ENCODE data around the gene MYO3B. TPM values are rescaled to one million over a fixed set of nuclear protein-coding genes. Genes with fewer than 3 reads are reported as not detected.

The MYO3B gene
- total RNA-seq, 2 experiments from 2014 or later: not detected

- Histone ChIP-seq H3K9me2 (ENCODE audit: insufficient read depth, low read length) (no peaks in the 10 kb centered on the region), H3K9me3 (ENCODE audit: low read length) (no peaks in the 10 kb centered on the region), H2AFZ (ENCODE audit: low read length) (no peak overlapping the region), H3K36me3 (ENCODE audit: insufficient read depth, low read length) (no peaks in the 10 kb centered on the region), H3K4me2 (ENCODE audit: low read length) (no peak overlapping the region), H3K27ac (ENCODE audit: low read depth, low read length, poor library complexity, severe bottlenecking) (no peak overlapping the region), H4K20me1 (ENCODE audit: insufficient read depth, low read length) (no peaks in the 10 kb centered on the region), H3K4me3 (ENCODE audit: low read depth, low read length, poor library complexity, severe bottlenecking) (no peak overlapping the region), H3K79me2 (ENCODE audit: insufficient read depth, low read depth, low read length) (no peaks in the 10 kb centered on the region), H3K4me1 (ENCODE audit: insufficient read depth, low read length, poor library complexity, severe bottlenecking) (no peaks in the 10 kb centered on the region)
- ChIA-PET CTCF (ENCODE audit: unreplicated experiment) (no interaction called here), POLR2A (no interaction called here)
- TF ChIP-seq EZH2phosphoT487 (IDR thresholded peaks at IDR 0.05; ENCODE audit: borderline replicate concordance, low read depth, low read length) (no peak), CTCF (conservative IDR thresholded peaks at IDR 0.05; ENCODE audit: low read length) (no peak)
- DNase-seq (ENCODE audit: low spot score): no peak
- intact Hi-C loops (cut with micrococcal nuclease; ENCODE audit: unreplicated experiment): no loop called here
- no TSS peak for BruUV-seq (replicated peaks)
These were observed 336.2 kb downstream of the MYO3B start for GRCh38 chr2:170514140-170514539.

- BruUV-seq (replicated peaks): no TSS peak
- Histone ChIP-seq H3K27ac (ENCODE audit: low read depth, low read length, poor library complexity, severe bottlenecking) (no peak overlapping the region), H3K9me2 (ENCODE audit: insufficient read depth, low read length) (no peaks in the 10 kb centered on the region), H4K20me1 (ENCODE audit: insufficient read depth, low read length) (no peaks in the 10 kb centered on the region), H3K4me1 (ENCODE audit: insufficient read depth, low read length, poor library complexity, severe bottlenecking) (no peaks in the 10 kb centered on the region), H3K4me2 (ENCODE audit: low read length) (no peak overlapping the region), H3K79me2 (ENCODE audit: insufficient read depth, low read depth, low read length) (no peaks in the 10 kb centered on the region), H3K4me3 (ENCODE audit: low read depth, low read length, poor library complexity, severe bottlenecking) (no peak overlapping the region), H3K36me3 (ENCODE audit: insufficient read depth, low read length) (no peaks in the 10 kb centered on the region), H2AFZ (ENCODE audit: low read length) (no peak overlapping the region), H3K9me3 (ENCODE audit: low read length) (no peaks in the 10 kb centered on the region)
- CTCF ChIA-PET (ENCODE audit: unreplicated experiment): no interaction called here
- no peak for TF ChIP-seq EZH2phosphoT487 (IDR thresholded peaks at IDR 0.05; ENCODE audit: borderline replicate concordance, low read depth, low read length)
- no peak for TF ChIP-seq CTCF (conservative IDR thresholded peaks at IDR 0.05; ENCODE audit: low read length)
- POLR2A ChIA-PET: no interaction called here
- DNase-seq (ENCODE audit: low spot score): no peak
- intact Hi-C loops (cut with micrococcal nuclease; ENCODE audit: unreplicated experiment): no loop called here
These were observed 339.6 kb downstream of the MYO3B start for GRCh38 chr2:170517538-170517937.

GRCh38 chr2:170518911-170519310, 341.0 kb downstream of the MYO3B start:
- H3K4me3 ChIP-seq (ENCODE audit: low read depth, low read length, poor library complexity, severe bottlenecking): no peak overlapping the region
- no TSS peak for BruUV-seq (replicated peaks)
- no peaks in the 10 kb centered on the region for H3K36me3 ChIP-seq (ENCODE audit: insufficient read depth, low read length)
- TF ChIP-seq EZH2phosphoT487 (IDR thresholded peaks at IDR 0.05; ENCODE audit: borderline replicate concordance, low read depth, low read length) (no peak), CTCF (conservative IDR thresholded peaks at IDR 0.05; ENCODE audit: low read length) (no peak)
- intact Hi-C loops (cut with micrococcal nuclease; ENCODE audit: unreplicated experiment): no loop called here
- no peaks in the 10 kb centered on the region for H3K9me3 ChIP-seq (ENCODE audit: low read length)
- no peak overlapping the region for H3K4me2 ChIP-seq (ENCODE audit: low read length)
- no peaks in the 10 kb centered on the region for H4K20me1 ChIP-seq (ENCODE audit: insufficient read depth, low read length)
- POLR2A ChIA-PET: interaction anchor here (0.8 kb wide), 1 partner anchor 10 kb away, joined by 3 read pairs; no protein-coding TSS in a partner anchor
- H3K79me2 ChIP-seq (ENCODE audit: insufficient read depth, low read depth, low read length): no peaks in the 10 kb centered on the region
- H2AFZ ChIP-seq (ENCODE audit: low read length): no peak overlapping the region
- DNase-seq (ENCODE audit: low spot score): no peak
- H3K4me1 ChIP-seq (ENCODE audit: insufficient read depth, low read length, poor library complexity, severe bottlenecking): no peaks in the 10 kb centered on the region
- CTCF ChIA-PET (ENCODE audit: unreplicated experiment): no interaction called here
- no peak overlapping the region for H3K27ac ChIP-seq (ENCODE audit: low read depth, low read length, poor library complexity, severe bottlenecking)
- no peaks in the 10 kb centered on the region for H3K9me2 ChIP-seq (ENCODE audit: insufficient read depth, low read length)
